VCaP (cell line): ENCODE data around the gene DESI1.

Source experiments
- H3K27ac ChIP-seq: fragments of 450-650 bp; 2 replicates; pipeline ENCODE4 v1.5.1; 2017
- CTCF ChIP-seq: fragments of 450-650 bp; conservative IDR thresholded peaks from 2 replicates; pipeline ENCODE4 v1.5.1; 2017; ENCODE audit warnings: mild to moderate bottlenecking, moderate library complexity

The DESI1 gene

GRCh38 chr22:41551877-41552582, 68.8 kb downstream of the DESI1 start:
- H3K27ac ChIP-seq: no peak overlapping the region
- TF ChIP-seq CTCF: no peak

- H3K27ac ChIP-seq: no peak overlapping the region
- TF ChIP-seq CTCF: no peak
Observed at GRCh38 chr22:41550952-41551491, 69.8 kb downstream of the DESI1 start.

GRCh38 chr22:41548830-41549211, 72.0 kb downstream of the DESI1 start:
- no peak overlapping the region for H3K27ac ChIP-seq
- no peak for TF ChIP-seq CTCF
